Measurements from ENCODE around the gene RPUSD2. TPM values are rescaled to one million over a fixed set of nuclear protein-coding genes. Genes with fewer than 3 reads are reported as not detected.
"Not testable (repeated sequence)": the region's sequence is repeated elsewhere in the genome, so short reads cannot be mapped to it uniquely, and the experiment has no call there.

Gene RPUSD2
- total and polyA plus RNA-seq, 5 donors from 2014 or later: 13.5 to 27.7 (median 23.8) TPM

DNA sequence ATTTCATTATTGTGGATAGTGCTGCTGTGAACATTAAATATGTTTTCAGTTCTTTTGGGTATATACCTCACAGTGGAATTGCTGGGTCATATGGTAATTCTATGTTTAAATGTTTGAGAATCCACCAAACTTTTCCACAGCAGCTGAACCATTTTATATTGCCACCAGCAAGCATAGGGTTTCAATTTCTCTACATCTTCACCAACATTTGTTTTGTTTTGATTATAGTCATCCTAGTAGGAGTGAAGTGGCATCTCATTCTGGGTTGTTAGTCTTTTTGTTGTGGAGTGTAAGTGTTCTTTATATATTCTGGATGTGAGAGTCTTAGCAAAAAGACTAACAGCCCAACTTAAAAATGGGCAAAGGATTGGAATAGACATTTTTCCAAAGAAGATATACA lies 6.0 kb downstream of the RPUSD2 start:
- no peak overlapping the region for H3K27ac ChIP-seq (ENCODE audit: insufficient read depth, low read length, poor library complexity, severe bottlenecking)
- ATAC-seq (ENCODE audit: low read depth in 2 of 2): no peak
- peaks cover 30% of the 10 kb centered on the region for H3K36me3 ChIP-seq (ENCODE audit: control insufficient read depth, insufficient read depth, low read length)
- no peaks in the 10 kb centered on the region for H3K9me3 Mint-ChIP-seq
- H3K4me3 Mint-ChIP-seq: peak overlapping the region in 1 of 4 donors; percentile 44
- H3K27me3 ChIP-seq (ENCODE audit: control insufficient read depth, insufficient read depth, low read length): no peaks in the 10 kb centered on the region
- H3K9me3 ChIP-seq (ENCODE audit: control insufficient read depth in 2 of 2, low read length in 2 of 2): no peaks in the 10 kb centered on the region
- H3K27ac Mint-ChIP-seq: peak overlapping the region in 1 of 3 donors; percentile 20
- H3K36me3 Mint-ChIP-seq: peaks cover 18% of the 10 kb centered on the region
- H3K4me1 ChIP-seq (ENCODE audit: control insufficient read depth, insufficient read depth, low read length, poor library complexity, severe bottlenecking): peaks cover 8% of the 10 kb centered on the region
- DNase-seq: no peak
- no peak overlapping the region for H3K4me3 ChIP-seq (ENCODE audit: low read depth, low read length)
- H3K27me3 Mint-ChIP-seq: peaks cover 2% of the 10 kb centered on the region
- H3K4me1 Mint-ChIP-seq: peaks cover 17 to 33% (median 21%) of the 10 kb centered on the region in 4 donors

GRCh38 chr15:40576914-40577313 lies 7.8 kb downstream of the RPUSD2 start:
- H3K4me3 ChIP-seq (ENCODE audit: low read depth, low read length); H3K4me3 Mint-ChIP-seq; H3K27me3 Mint-ChIP-seq; H3K27me3 ChIP-seq (ENCODE audit: control insufficient read depth, insufficient read depth, low read length); H3K27ac ChIP-seq (ENCODE audit: insufficient read depth, low read length, poor library complexity, severe bottlenecking); H3K4me1 ChIP-seq (ENCODE audit: control insufficient read depth, insufficient read depth, low read length, poor library complexity, severe bottlenecking); DNase-seq; ATAC-seq (ENCODE audit: low read depth in 2 of 2); H3K9me3 ChIP-seq (ENCODE audit: control insufficient read depth in 2 of 2, low read length in 2 of 2); H3K9me3 Mint-ChIP-seq: not testable (repeated sequence)
- H3K36me3 ChIP-seq (ENCODE audit: control insufficient read depth, insufficient read depth, low read length): peaks cover 26% of the 10 kb centered on the region
- H3K4me1 Mint-ChIP-seq: peaks cover 7 to 18% (median 14%) of the 10 kb centered on the region in 4 donors
- H3K36me3 Mint-ChIP-seq: peaks cover 13% of the 10 kb centered on the region
- peak overlapping the region in 1 of 3 donors; percentile 38 for H3K27ac Mint-ChIP-seq

DNA sequence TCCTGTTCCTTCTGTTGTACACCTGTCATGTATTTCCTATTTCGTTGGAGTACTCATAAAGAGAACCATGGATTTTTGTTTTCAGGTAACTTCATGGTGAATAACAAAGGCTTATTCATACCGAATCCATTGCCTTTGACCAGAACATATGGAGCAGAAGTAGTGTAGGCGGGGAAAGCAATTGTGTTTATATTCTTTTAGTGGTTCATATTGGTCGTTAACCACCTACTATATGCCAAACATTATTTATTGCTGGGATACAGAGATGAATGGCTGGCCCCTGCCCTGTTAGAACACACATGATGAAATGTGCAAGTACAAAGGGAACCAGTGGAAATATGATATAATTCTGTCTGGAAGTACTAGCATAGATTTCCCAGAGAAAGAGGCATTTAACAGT lies 9.8 kb downstream of the RPUSD2 start:
- H3K4me3 ChIP-seq (ENCODE audit: low read depth, low read length): no peak overlapping the region
- Mint-ChIP-seq H3K27ac (no peak overlapping the region), H3K9me3 (no peaks in the 10 kb centered on the region), H3K4me1 (peaks cover 0 to 12% (median 9%) of the 10 kb centered on the region in 4 donors), H3K4me3 (no peak overlapping the region), H3K36me3 (peaks cover 9% of the 10 kb centered on the region), H3K27me3 (no peaks in the 10 kb centered on the region)
- no peaks in the 10 kb centered on the region for H3K4me1 ChIP-seq (ENCODE audit: control insufficient read depth, insufficient read depth, low read length, poor library complexity, severe bottlenecking)
- peaks cover 12% of the 10 kb centered on the region for H3K36me3 ChIP-seq (ENCODE audit: control insufficient read depth, insufficient read depth, low read length)
- ATAC-seq (ENCODE audit: low read depth in 2 of 2): no peak
- H3K9me3 ChIP-seq (ENCODE audit: control insufficient read depth in 2 of 2, low read length in 2 of 2): no peaks in the 10 kb centered on the region
- no peak for DNase-seq
- no peak overlapping the region for H3K27ac ChIP-seq (ENCODE audit: insufficient read depth, low read length, poor library complexity, severe bottlenecking)
- H3K27me3 ChIP-seq (ENCODE audit: control insufficient read depth, insufficient read depth, low read length): no peaks in the 10 kb centered on the region

DNA sequence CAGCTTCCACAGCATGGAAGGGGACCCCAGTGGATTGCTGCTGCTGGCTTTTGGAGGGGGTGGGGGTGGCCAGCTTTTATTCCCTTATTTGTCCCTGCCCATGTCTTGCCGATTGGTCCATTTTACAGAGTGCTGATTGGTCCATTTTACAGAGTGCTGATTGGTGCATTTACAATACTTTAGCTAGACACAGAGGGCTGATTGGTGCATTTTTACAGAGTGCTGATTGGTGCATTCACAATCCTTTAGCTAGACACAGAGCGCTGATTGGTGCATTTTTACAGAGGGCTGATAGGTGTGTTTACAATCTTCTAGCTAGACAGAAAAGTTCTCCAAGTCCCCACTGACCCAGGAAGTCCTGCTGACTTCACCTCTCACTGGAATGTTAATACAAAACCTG lies 12.7 kb downstream of the RPUSD2 start:
- H3K4me1 Mint-ChIP-seq; H3K4me3 Mint-ChIP-seq; H3K27me3 ChIP-seq (ENCODE audit: control insufficient read depth, insufficient read depth, low read length); H3K36me3 ChIP-seq (ENCODE audit: control insufficient read depth, insufficient read depth, low read length); ATAC-seq (ENCODE audit: low read depth in 2 of 2); H3K4me3 ChIP-seq (ENCODE audit: low read depth, low read length); H3K9me3 Mint-ChIP-seq; DNase-seq; H3K27ac Mint-ChIP-seq; H3K4me1 ChIP-seq (ENCODE audit: control insufficient read depth, insufficient read depth, low read length, poor library complexity, severe bottlenecking); H3K27ac ChIP-seq (ENCODE audit: insufficient read depth, low read length, poor library complexity, severe bottlenecking); H3K27me3 Mint-ChIP-seq; H3K36me3 Mint-ChIP-seq; H3K9me3 ChIP-seq (ENCODE audit: control insufficient read depth in 2 of 2, low read length in 2 of 2): not testable (repeated sequence)

- H3K36me3 Mint-ChIP-seq: no peaks in the 10 kb centered on the region
- H3K27ac Mint-ChIP-seq: no peak overlapping the region
- no peaks in the 10 kb centered on the region for H3K4me1 ChIP-seq (ENCODE audit: control insufficient read depth, insufficient read depth, low read length, poor library complexity, severe bottlenecking)
- no peaks in the 10 kb centered on the region for H3K9me3 Mint-ChIP-seq
- peaks cover 7% of the 10 kb centered on the region for H3K27me3 Mint-ChIP-seq
- no peaks in the 10 kb centered on the region for H3K36me3 ChIP-seq (ENCODE audit: control insufficient read depth, insufficient read depth, low read length)
- H3K27me3 ChIP-seq (ENCODE audit: control insufficient read depth, insufficient read depth, low read length): no peaks in the 10 kb centered on the region
- H3K27ac ChIP-seq (ENCODE audit: insufficient read depth, low read length, poor library complexity, severe bottlenecking): no peak overlapping the region
- H3K4me3 ChIP-seq (ENCODE audit: low read depth, low read length): no peak overlapping the region
- peaks cover 0 to 5% (median 0%) of the 10 kb centered on the region in 4 donors for H3K4me1 Mint-ChIP-seq
- ATAC-seq (ENCODE audit: low read depth in 2 of 2): no peak
- DNase-seq: peak in 1 of 3 donors; percentile 41
- peak overlapping the region in 2 of 4 donors; percentile 27 to 85 for H3K4me3 Mint-ChIP-seq
- H3K9me3 ChIP-seq (ENCODE audit: control insufficient read depth in 2 of 2, low read length in 2 of 2): no peaks in the 10 kb centered on the region
These were observed 13.7 kb downstream of the RPUSD2 start for GRCh38 chr15:40582726-40583246.

DNA sequence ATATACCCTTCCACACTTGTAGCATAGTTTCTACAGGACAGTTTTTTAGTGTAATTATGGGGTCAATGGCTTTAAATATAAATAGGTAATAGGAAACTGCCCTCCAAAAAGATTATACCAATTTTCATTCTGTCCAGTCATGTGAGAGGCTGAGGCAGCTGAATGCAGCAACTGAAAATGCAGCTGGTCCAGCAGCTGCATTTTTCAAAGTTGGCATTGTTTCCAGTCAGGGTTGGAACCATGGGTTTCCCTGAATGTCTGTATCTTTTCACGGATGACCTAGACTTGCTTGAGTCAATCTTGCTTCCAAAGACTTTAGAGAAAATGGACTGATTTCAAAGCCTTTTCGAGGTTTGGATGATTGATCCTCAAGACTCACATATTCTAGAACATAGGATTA lies 15.1 kb downstream of the RPUSD2 start:
- peaks cover 0 to 5% (median 0%) of the 10 kb centered on the region in 4 donors for H3K4me1 Mint-ChIP-seq
- no peak overlapping the region for H3K27ac Mint-ChIP-seq
- H3K4me3 Mint-ChIP-seq: no peak overlapping the region
- no peak overlapping the region for H3K4me3 ChIP-seq (ENCODE audit: low read depth, low read length)
- no peaks in the 10 kb centered on the region for H3K4me1 ChIP-seq (ENCODE audit: control insufficient read depth, insufficient read depth, low read length, poor library complexity, severe bottlenecking)
- H3K36me3 Mint-ChIP-seq: no peaks in the 10 kb centered on the region
- H3K27me3 ChIP-seq (ENCODE audit: control insufficient read depth, insufficient read depth, low read length): peaks cover 2% of the 10 kb centered on the region
- ATAC-seq (ENCODE audit: low read depth in 2 of 2) (no peak), DNase-seq (no peak)
- no peaks in the 10 kb centered on the region for H3K9me3 Mint-ChIP-seq
- H3K27me3 Mint-ChIP-seq: peaks cover 7% of the 10 kb centered on the region
- no peaks in the 10 kb centered on the region for H3K9me3 ChIP-seq (ENCODE audit: control insufficient read depth in 2 of 2, low read length in 2 of 2)
- H3K36me3 ChIP-seq (ENCODE audit: control insufficient read depth, insufficient read depth, low read length): no peaks in the 10 kb centered on the region
- H3K27ac ChIP-seq (ENCODE audit: insufficient read depth, low read length, poor library complexity, severe bottlenecking): no peak overlapping the region

- H3K27ac ChIP-seq (ENCODE audit: insufficient read depth, low read length, poor library complexity, severe bottlenecking): no peak overlapping the region
- no peaks in the 10 kb centered on the region for H3K9me3 Mint-ChIP-seq
- H3K4me3 ChIP-seq (ENCODE audit: low read depth, low read length): peak overlapping the region; percentile 82
- H3K4me1 Mint-ChIP-seq: peaks cover 15 to 39% (median 19%) of the 10 kb centered on the region in 4 donors
- ATAC-seq (ENCODE audit: low read depth in 2 of 2): no peak
- H3K4me3 Mint-ChIP-seq: peak overlapping the region; percentile 61 to 93 (median 88)
- H3K27me3 ChIP-seq (ENCODE audit: control insufficient read depth, insufficient read depth, low read length): peaks cover 2% of the 10 kb centered on the region
- H3K27me3 Mint-ChIP-seq: peaks cover 17% of the 10 kb centered on the region
- H3K36me3 ChIP-seq (ENCODE audit: control insufficient read depth, insufficient read depth, low read length): no peaks in the 10 kb centered on the region
- DNase-seq: no peak
- H3K27ac Mint-ChIP-seq: peak overlapping the region in 2 of 3 donors; percentile 16 to 84
- H3K36me3 Mint-ChIP-seq: no peaks in the 10 kb centered on the region
- no peaks in the 10 kb centered on the region for H3K9me3 ChIP-seq (ENCODE audit: control insufficient read depth in 2 of 2, low read length in 2 of 2)
- peaks cover 25% of the 10 kb centered on the region for H3K4me1 ChIP-seq (ENCODE audit: control insufficient read depth, insufficient read depth, low read length, poor library complexity, severe bottlenecking)
These were observed 21.6 kb downstream of the RPUSD2 start for GRCh38 chr15:40590667-40591050.

GRCh38 chr15:40591389-40591788 lies 22.3 kb downstream of the RPUSD2 start:
- Mint-ChIP-seq H3K9me3 (no peaks in the 10 kb centered on the region), H3K36me3 (no peaks in the 10 kb centered on the region), H3K4me1 (peaks cover 15 to 40% (median 19%) of the 10 kb centered on the region in 4 donors), H3K27ac (peak overlapping the region in 2 of 3 donors; percentile 78 to 90), H3K4me3 (peak overlapping the region in 3 of 4 donors; percentile 17 to 50 (median 22)), H3K27me3 (peaks cover 14% of the 10 kb centered on the region)
- Histone ChIP-seq H3K27ac (ENCODE audit: insufficient read depth, low read length, poor library complexity, severe bottlenecking) (no peak overlapping the region), H3K9me3 (ENCODE audit: control insufficient read depth in 2 of 2, low read length in 2 of 2) (no peaks in the 10 kb centered on the region), H3K27me3 (ENCODE audit: control insufficient read depth, insufficient read depth, low read length) (peaks cover 2% of the 10 kb centered on the region), H3K4me3 (ENCODE audit: low read depth, low read length) (no peak overlapping the region), H3K36me3 (ENCODE audit: control insufficient read depth, insufficient read depth, low read length) (no peaks in the 10 kb centered on the region), H3K4me1 (ENCODE audit: control insufficient read depth, insufficient read depth, low read length, poor library complexity, severe bottlenecking) (peaks cover 25% of the 10 kb centered on the region)
- no peak for ATAC-seq (ENCODE audit: low read depth in 2 of 2)
- DNase-seq: no peak

Measured in CD4-positive, CD25-positive, alpha-beta regulatory T cell (primary cell).